ENCODE measurements around the gene WHRN.
A peak's percentile ranks its signal among the peaks of the same experiment; 100 is the strongest.

Gene WHRN

DNA sequence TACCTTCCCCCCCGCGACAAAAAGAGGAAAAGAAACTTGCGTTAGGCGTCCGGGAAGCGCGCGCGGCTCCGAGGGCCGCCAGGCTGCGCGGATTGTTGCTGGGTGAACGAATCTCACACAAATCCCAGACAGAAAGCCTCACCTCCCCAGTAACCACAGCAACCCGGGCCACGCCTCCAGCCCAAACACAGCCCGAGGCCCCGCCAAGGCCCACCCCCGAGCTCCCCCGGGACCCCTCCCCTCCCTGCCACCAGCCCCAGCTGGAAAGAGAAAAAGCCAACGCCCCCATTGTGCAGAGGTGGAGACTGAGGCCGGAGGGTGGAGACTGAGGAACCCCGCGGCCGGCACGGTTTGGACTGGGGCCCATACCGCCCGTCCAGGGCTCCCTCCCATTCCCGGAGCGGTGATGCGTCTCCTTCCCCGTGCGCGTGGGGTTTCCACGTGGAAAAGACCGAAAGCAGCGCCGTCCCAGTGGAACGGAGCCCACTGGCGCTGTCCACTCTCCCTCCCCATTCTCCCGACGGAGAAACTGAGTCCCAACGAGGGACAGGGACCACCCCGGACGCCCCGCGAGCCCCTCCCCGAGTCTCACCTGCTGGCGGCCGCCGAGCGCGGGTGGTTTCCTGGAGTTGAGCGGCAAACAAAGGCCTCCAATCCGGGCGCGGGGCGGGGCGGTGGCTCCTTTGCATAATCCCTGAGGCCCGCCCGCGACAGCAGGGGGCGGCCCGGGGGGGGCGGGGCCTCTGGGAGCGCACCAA, 107.2 kb downstream of the WHRN start:
- DNase-seq (ENCODE audit: low spot score), result peak; percentile 98
- TF ChIP-seq, protein P1, sequence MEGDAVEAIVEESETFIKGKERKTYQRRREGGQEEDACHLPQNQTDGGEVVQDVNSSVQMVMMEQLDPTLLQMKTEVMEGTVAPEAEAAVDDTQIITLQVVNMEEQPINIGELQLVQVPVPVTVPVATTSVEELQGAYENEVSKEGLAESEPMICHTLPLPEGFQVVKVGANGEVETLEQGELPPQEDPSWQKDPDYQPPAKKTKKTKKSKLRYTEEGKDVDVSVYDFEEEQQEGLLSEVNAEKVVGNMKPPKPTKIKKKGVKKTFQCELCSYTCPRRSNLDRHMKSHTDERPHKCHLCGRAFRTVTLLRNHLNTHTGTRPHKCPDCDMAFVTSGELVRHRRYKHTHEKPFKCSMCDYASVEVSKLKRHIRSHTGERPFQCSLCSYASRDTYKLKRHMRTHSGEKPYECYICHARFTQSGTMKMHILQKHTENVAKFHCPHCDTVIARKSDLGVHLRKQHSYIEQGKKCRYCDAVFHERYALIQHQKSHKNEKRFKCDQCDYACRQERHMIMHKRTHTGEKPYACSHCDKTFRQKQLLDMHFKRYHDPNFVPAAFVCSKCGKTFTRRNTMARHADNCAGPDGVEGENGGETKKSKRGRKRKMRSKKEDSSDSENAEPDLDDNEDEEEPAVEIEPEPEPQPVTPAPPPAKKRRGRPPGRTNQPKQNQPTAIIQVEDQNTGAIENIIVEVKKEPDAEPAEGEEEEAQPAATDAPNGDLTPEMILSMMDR (IDR thresholded peaks at IDR 0.05; ENCODE audit: extremely low read depth, insufficient read depth, missing control alignments), result no peak
- in situ Hi-C loops (cut with MboI; ENCODE audit: low pct_unique_long_range_greater_than_20kb, low sequenced_read_pairs, unreplicated experiment), result no loop called here

DNA sequence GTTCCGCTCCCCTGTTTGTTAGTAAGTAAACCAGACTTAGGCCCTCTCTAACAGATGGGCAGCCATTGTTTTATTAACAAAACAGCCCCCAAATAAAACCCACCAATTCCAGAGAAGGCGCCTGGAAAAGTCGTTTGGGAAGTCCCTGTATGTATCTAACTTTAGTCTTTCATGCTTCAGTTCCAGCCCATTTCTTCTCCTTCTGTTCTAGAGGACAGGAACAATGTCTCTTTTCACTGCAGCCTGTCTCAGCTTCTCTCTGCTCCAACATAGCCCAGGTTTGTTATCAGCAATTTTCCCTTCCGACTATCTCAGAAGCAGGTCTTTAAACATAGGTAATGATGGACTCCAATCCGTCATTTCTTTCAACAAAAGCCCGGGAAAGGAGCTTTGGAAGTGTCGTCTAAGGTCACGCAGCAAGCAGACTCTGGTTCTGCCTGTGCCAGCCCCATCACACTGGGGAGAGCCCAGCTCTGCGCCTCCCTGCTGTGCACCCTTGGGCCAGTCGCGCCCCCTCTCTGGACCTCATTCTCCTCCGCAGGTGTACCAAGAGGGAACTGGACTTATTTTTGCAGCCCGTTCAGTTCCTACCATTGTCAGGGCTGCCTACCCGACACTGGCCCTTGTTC, 107.9 kb downstream of the WHRN start:
- TF ChIP-seq, protein P1 (IDR thresholded peaks at IDR 0.05; ENCODE audit: extremely low read depth, insufficient read depth, missing control alignments), result no peak
- in situ Hi-C loops (cut with MboI; ENCODE audit: low pct_unique_long_range_greater_than_20kb, low sequenced_read_pairs, unreplicated experiment), result no loop called here
- no peak for DNase-seq (ENCODE audit: low spot score)

DNA sequence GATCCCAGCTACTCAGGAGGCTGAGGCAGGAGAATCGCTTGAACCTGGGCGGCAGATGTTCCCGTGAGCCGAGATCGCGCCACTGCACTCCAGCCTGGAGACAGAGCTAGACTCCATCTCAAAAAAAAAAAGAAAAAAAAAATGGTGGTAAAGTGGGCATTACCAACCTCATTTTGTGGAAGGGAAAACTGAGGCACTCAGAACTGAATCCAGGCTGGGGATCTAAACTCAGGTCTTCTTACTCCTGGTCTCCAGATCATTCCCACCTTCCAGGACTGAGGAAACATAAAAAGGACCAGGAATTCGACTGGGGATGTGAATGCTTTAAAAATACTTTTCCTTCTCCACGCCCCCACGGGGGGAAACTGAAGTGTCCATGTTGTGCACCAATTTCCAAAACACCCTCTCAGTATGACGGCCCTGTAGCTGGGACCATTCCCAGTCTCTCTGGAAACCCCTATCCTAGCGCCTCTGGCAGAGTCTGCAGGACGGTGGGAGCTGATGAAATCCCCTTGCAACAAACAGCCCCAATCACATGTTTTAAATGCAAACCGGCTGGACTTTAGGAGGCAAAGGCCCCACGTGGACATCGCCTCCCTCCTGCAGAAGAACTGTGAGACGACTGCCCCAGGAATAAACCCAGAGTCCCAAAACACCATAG, 108.6 kb downstream of the WHRN start:
- in situ Hi-C loops (cut with MboI; ENCODE audit: low pct_unique_long_range_greater_than_20kb, low sequenced_read_pairs, unreplicated experiment), result no loop called here
- TF ChIP-seq, protein P1 (IDR thresholded peaks at IDR 0.05; ENCODE audit: extremely low read depth, insufficient read depth, missing control alignments), result no peak
- no peak for DNase-seq (ENCODE audit: low spot score)

DNA sequence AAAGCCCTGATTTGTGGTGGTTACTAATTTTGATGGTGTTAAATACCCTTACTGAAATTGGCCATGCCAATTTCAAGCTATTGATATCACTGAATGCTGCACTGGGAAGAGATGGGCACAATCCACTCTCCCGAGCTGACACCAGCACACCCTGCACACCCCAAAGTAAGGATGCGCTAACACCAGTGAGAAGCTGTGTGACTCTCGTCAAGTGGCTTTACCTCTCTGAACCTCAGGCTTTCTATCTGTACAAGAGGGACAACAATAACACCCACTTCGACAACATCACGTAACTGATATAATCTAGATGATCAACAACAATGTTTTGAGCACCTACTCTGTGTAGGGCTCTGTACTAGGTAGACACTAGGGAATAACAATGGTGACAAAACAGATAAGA, 109.5 kb downstream of the WHRN start:
- in situ Hi-C loops (cut with MboI; ENCODE audit: low pct_unique_long_range_greater_than_20kb, low sequenced_read_pairs, unreplicated experiment), result no loop called here
- DNase-seq (ENCODE audit: low spot score), result no peak
- TF ChIP-seq, protein P1 (IDR thresholded peaks at IDR 0.05; ENCODE audit: extremely low read depth, insufficient read depth, missing control alignments), result no peak

DNA sequence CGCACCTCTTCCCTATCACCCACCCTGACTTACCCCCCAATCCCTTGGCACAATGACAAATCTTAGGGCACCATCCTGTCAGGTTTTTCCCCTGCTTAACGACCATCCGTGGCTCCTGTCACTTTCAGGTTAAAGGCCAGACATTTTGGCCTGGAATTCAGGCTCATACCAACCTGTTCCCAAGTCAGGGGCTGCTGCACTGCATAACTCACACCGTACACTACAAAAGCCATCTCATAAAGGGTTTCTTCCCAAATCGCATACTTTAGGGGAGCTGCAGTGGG, 110.0 kb downstream of the WHRN start:
- in situ Hi-C loops (cut with MboI; ENCODE audit: low pct_unique_long_range_greater_than_20kb, low sequenced_read_pairs, unreplicated experiment), result no loop called here
- TF ChIP-seq, protein P1 (IDR thresholded peaks at IDR 0.05; ENCODE audit: extremely low read depth, insufficient read depth, missing control alignments), result no peak
- no peak for DNase-seq (ENCODE audit: low spot score)

DNA sequence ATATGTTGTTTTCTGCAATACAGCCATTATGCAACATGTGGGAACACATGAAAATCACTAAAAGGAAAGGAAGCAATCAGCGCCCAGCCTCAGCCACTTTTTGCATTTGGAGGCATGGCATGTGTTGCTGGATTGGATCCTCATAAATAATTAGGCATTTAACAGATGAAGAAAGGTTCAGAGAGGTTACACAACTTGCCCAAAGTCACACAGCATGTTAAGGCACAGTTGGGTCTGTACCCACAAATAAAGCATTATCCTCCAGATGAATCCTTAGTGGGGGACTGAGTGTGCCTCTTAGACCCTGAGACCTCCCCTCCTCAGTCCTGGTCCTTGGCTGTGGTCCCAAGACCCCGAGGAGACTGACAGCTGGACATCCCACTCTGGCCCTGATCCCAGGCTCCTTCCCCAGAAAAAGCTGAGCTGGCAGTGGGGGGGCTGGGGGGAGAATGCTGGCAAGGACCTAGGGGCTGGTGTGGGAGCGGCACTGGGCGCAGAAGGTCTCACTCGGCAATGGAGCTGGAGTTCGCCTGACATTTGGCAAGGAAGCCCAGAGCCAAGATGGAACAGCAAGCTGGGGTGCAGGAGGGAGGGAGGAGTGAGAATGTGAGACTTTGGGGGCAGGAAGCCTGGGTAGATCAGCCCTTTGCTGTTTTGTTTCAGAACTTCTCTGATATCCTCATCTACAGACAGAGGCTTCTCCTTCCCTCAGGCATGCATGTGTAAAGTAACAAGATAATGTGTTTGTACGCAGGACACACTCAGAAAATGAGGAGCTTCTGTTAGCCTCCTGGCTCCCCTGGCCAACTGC, 110.5 kb downstream of the WHRN start:
- no peak for DNase-seq (ENCODE audit: low spot score)
- TF ChIP-seq, protein P1 (IDR thresholded peaks at IDR 0.05; ENCODE audit: extremely low read depth, insufficient read depth, missing control alignments), result no peak
- in situ Hi-C loops (cut with MboI; ENCODE audit: low pct_unique_long_range_greater_than_20kb, low sequenced_read_pairs, unreplicated experiment), result no loop called here
